ENCODE measurements around the gene CARD18.

Gene CARD18, protein sequence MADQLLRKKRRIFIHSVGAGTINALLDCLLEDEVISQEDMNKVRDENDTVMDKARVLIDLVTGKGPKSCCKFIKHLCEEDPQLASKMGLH

DNA sequence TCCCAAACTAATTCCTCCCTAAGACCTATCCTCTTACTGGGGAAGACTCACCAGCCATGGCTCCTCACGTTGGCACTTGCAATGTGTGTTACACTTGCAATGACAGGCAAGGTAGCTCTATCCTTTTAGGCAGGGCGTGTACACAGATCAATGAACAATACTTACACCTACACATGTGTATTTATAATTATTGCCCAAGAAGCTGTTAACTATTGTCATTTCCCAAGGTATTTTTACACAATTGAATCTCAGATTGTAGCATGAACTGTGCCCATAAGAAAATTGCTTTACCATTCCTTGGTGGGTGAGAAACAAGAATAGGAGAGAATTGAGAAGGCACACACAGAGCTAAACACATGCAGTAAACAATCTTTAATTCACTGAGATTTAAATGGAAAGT, at the start of gene CARD18:
TSS of gene CARD18 (minus strand) at position 101 of the 400 bp plus-strand sequence. CDS start at position 58, 43 bp downstream.
- no peak for DNase-seq

DNA sequence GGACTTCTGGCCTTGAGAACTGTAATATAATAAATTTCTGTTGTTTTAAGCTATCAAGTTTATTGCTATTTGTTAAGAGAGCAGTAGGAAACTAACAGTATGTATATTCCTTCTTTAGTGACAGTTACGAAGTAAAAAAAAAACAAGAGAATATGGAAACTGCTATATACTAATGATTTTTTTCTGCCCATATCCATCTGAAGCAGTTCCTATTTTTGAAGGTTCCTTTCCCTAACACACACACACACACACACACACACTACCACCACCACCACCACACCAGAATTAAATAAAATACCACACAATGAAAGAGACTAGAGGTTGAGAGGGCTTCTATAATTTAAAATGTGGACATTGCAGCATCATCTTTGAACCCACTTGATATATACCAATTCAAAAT, 44.4 kb upstream of the CARD18 start:
- no peak for DNase-seq

DNA sequence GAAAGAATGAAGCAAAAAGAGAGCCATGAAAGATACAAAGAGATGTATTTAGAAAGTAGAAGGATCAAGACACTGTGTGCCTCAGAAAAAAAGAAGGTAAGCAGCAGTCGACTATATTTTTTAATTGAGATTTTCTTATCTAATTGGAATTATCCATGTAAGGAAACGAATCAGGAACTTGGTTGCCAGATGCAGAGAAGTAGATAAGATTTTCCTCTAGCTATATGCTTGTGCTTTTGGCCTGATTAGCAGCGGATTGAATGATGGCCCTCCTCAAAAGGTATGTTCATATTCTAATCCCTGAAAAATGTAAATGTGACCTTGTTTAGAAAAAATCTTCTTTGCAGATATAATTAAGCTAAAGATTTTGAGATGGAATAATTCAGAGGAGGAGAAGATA, 43.9 kb upstream of the CARD18 start:
- no peak for DNase-seq

DNA sequence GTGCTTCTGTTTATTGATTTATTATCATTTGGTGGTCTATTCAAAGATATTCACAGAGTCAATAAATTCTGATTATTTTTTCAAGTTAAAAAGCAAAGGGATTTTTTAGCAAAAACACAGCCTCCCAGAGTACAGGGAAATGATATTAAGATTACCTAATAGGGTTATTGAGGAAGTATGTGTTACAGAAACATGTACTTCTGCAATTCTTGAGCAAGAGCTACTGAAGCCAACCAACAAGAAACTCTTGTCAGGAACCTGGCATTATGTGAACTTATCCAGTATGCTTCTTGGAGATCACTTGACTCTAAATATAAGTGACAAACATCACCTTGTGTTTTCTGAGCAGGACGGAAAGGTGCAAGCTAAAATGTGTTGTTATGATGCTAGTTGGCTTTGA, 42.0 kb upstream of the CARD18 start:
- DNase-seq = no peak

DNA sequence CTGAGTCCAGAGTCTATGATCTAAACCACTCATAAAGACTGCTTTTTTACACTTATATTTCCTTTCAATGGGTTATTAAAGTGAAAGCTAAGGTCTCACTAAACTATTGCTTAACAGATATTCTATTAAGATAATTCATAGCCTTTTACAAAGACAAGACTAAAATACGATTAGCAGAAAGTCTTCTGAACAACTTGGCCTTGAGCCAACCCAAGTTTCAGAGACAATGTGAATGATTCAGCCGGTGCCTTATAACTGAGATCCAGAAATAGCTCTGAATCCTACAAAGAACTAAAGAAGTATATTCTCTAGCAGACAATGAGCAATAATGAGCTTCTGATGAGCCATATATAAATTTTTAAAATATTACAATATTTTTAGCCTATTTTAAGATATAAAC, 41.5 kb upstream of the CARD18 start:
- no peak for DNase-seq

DNA sequence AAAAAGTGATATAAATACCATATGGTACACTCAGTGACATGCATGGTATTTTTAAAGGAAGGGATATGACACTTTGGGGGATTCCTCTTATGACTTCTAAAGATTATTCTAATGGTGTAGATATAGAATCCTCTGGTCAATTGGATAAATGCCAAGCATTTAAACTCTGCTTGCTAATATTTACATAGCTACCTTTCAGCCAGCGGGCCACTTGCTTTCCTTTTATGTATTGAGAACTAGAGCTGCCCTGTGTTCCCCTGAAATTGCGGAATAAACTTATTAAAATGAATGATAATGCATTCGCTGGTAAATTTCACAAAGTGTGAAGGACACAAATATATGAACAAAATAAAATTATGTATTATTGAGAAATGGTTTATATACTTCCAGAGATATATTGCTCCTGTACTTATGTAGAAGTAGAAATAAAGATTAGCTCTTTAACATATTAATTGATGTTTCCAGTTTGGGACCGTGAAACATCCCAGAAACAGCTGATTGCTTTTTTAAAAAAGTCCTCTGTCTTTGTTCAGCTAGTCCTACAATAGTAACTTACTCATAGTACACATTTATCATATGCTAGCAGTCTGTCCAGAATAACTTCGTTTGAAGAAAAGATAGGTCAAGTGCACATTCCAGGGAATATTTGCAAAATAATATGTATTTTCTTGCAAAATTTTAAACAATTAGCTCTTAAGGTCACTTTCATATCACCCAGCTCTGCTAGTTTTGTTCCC, 40.1 kb upstream of the CARD18 start:
- DNase-seq = no peak

DNA sequence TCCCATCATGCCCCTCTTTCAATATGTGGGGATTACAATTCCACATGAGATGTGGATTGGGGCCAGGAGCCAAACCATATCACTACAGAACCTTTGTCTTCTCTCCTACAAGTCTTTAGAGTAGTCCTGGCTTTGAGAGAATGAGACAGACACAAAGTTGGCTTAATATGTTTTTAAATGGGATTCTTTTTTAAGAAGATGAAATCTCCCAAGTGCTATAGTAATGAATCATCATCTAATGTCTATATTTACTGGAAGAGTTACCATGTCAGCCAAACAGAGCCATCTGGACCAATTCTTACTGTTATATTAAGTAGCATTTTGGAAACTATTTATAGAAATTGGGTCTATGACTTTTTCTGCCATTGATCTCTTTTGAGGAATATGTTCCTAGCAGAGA, 38.1 kb upstream of the CARD18 start:
- no peak for DNase-seq

DNA sequence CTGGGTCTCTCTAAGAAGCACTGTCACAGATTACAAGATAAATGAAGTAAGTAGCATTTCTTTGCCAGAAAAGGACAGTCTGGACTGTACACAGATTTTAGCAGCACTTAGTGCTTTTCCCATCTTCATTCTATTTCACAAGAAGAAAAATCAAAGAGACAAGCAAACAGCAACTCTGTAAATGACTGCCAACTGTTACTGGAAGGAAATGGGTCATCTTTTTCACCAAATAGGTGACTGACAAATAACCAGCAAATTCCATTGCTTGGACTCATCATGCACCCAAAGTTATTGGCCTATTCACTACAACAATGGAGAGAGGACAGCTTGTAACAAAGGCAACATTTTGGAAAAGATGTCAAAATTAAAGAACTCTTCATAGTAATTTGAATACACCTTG, 28.9 kb upstream of the CARD18 start:
- DNase-seq = no peak

DNA sequence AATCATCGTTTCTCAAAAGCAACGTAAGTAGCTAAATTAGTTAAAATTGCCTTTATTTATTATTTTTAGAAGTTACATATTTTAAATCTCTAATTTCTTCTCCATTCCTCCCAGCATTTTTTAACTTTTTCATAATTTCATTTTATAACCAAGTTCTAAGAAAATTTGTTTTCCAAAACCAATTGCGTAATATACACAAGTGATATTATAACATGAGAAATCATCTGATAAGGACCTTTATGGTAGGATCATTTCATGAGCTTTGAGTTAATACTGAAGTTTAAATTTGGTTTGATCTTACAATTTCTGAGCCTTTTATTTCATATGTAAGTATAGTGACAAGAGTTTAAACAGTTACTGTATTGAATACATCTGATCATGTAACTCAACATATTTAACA, 27.7 kb upstream of the CARD18 start:
- no peak for DNase-seq

DNA sequence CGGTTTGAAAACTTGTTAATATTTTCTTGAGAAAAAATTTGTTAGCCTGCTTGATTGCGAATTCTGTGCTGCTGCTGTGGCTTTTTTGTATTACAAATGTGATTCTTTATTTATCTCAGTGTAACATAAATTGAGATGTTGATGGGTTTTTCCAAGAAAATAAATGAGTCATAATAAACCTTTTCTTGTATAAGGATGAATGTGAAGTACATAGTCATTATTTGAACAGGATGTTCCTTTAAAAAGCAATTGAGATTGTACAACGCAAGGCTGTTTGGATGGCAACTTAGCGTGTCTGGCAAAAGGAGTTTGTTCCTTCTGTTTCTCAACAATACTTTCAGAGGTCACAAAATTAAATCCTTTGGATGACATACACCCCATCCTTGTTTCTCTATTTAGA, 24.6 kb upstream of the CARD18 start:
- DNase-seq = no peak

DNA sequence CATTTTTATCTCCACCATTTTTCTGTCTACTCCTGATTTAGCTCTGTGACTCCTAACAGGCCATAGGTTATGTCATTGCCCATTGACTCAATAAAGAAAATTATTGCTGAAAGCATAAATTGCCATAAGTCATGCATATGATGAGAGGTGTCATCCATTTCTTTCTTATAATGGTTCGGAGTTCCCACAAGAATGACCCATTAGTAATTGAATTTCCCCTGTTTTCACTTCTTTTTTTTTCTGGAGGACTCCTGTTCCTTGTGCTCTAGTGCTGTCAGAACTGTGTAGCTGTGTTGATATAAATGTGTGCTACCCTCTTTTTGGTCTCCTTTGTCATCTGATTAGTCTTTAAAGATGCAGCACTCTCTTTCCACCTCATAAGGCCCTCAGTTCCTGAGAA, 22.9 kb upstream of the CARD18 start:
- DNase-seq = no peak

DNA sequence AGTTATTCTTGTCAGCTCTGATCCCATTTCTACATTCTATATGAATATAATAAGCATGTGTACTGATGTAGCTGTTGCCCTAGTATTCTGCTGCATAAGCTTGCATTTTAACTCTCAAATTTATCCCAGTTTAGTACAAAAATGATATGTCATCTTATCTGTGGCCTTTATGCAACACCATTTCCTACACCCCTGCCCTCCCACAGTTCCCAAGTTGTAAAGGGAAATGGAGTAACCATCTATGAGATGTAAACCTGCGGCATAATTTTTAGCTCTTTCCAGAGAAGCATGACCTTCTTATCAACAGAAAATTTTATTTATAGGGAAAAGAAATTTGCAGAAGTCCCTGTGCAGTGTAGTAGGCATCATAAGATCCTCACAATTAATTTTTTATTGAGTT, 18.9 kb upstream of the CARD18 start:
- no peak for DNase-seq

DNA sequence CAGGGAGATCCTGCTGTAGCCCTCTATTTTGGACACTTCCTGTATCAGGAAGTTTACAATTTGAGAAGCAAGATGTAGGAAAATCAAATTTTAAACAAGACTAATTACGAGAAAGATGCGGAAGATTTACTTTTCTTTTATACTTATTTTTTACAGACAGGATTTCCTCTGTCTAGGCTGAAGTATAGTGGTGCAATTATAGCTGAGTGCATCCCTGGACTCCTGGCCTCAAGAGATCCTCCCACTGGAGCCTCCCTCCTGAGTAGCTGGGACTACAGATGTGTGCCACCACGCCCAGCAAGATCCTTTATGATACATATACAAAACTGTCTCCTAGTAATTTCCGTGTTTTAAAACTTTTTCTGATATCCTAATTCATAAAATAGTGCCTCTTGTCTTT, 17.2 kb upstream of the CARD18 start:
- no peak for DNase-seq

DNA sequence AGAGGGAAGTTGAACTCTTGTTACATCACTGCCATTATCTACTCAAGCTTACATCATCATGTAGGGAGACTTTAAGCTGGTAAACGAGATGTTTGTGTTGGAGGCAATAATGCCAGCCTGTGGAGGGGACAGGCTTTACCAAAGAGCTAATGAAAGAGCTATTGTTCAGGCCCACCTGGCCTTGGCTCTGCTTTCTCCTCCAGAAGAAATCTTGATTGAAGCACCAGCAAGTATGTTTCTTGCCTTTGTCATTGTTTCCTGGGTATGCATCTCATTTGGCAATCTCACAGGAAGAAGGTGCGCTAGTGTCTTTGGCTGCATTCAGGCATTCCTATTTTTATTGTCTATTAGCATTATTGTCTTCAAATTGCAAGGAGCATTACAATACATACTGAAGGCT, 16.7 kb upstream of the CARD18 start:
- DNase-seq = no peak

DNA sequence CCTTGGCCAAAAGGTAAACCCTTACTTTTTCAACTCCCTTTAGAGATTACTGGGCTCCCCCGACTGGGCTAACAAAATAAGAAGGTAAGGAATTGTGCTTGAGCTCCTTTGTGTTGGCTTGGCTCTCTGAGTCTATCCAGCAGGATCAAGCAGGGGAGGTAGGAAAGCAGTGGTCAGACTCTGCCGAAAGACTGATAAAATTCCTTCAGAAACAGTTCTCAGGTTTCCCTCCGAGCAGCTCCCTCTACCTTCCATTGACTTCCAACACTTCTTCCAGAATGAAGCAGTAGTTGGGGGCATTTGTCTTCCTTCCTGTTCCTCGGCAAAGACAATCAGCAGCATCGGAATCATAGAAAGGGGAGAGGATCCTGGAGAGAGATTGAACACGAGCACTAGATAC, 16.1 kb upstream of the CARD18 start:
- DNase-seq = no peak

DNA sequence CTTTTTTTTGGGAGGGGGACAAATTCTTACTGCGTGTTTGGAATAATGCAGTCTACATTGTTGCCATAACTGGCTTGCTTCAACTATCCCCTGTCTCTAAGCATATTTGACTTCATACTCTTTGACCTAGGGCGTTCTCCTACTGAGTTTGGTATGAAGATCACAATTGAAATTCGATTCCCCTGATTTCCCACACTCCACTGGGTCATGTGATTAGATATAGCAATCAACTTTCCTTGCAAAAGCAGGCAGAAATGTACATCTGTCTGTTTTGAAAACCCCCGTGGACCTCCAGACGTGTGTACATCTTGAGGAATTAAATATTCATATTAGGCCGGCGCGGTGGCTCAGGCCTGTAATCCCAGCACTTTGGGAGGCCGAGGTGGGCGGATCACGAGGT, 13.8 kb upstream of the CARD18 start:
- DNase-seq = no peak

DNA sequence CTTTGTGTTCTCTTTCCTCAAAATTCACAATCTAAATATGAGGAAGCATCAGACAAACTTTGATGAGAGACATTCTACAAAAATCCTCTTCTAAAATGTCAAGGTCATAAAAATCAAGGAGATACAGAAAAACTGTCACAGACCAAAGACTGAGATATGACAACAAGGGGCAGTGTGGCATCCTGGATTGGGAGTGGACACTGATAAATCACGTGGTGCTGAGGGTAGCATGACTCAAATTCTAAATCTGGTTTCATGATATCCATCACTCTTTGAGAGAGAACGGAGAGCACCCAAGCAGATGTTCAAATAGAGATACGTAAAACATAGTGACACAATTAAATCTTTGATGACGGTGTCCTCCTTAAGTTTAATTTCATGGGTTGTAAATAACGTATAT, 13.0 kb upstream of the CARD18 start:
- no peak for DNase-seq

DNA sequence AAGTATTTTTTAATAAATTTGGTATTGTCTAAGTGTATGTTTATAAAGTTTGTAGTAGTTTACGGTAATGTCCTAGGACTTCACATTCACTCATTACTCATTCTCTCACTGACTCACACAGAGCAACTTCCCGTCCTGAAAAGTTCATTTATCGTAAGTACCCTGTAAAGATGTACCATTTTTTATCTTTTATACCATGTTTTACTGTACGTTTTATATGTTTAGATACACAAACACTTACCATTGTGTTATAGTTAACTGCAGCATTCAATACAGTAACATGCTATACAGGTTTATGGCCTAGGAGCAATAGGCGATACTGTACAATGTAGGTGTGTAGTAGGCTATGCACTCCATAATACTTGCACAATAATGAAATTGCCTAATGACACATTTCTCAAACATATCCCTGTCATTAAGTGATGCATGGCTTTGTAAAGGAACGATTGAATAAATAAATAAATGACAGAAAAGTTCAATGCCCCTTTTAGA, 12.5 kb upstream of the CARD18 start:
- no peak for DNase-seq

DNA sequence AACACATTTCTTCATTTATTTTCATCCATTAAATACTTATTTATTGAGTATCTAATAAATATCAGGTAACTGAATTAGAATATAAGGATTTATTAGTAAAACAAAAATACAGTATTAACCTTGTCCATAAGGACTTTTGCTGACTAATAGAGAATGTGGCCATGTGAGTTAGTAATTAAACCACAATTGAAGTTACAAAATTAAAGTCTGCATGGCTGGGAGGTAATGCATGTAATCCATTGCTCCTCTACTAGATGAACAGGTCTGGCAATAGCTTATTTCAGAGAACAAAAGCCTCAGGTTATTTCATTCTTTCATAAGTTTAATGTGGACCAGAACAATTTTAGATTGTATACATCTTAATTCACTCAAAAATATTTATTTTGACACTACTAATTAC, 9.9 kb upstream of the CARD18 start:
- DNase-seq = no peak

DNA sequence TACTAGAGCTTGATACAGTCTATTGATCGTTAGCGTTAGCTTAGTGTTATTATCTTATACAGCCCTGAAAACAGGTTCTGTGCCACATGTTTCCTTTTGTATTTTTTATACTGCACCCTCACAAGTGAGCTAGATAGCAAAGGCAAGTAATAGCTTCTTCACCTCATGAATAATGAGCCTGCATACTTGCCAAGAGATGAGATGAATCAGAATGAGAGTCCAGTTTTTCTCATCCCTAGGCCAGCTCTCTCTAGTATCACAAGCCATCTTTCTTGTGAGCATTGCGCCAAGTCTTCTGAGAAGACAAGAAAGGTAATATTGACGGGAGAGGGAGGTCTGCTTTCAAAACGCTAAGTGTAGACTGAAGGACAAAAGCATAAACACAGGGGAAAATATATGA, 8.7 kb upstream of the CARD18 start:
- DNase-seq = no peak

DNA sequence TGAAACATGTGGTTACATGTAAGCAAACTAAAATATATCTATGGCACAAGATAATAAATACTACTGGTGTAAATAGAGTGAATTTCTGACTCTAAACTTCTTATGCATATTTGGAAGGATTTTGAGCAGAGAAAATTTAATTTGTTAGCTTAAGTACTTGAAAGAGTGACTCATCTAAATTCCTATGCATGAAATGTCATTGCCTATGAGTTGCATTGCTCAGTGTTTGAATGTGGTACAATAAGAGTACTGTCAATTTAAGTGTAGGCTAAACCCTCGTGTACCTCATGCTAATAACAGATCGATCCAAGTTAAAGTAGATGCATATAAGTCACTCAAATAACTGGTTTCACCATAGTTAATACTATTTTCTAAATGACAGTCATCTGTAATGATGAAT, 5.3 kb upstream of the CARD18 start:
- no peak for DNase-seq

DNA sequence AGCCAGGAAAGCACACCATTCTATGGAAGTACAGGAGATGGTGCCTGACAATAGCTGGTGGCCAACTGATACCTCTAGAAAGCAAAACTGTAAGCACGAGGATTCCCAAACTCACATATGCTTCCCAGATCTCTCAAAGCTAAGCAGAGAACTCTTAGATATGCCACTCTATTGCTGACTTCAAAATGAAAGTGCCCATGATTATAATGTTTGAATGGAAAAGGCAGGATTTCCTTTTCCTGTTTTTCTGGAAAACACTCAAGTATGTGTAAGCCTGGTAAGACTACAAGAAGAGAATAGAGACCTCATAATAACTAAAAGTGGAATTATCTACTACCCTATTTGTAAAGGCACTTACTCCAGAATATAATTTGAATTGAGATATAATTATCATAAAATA, 2.6 kb upstream of the CARD18 start:
- no peak for DNase-seq

DNA sequence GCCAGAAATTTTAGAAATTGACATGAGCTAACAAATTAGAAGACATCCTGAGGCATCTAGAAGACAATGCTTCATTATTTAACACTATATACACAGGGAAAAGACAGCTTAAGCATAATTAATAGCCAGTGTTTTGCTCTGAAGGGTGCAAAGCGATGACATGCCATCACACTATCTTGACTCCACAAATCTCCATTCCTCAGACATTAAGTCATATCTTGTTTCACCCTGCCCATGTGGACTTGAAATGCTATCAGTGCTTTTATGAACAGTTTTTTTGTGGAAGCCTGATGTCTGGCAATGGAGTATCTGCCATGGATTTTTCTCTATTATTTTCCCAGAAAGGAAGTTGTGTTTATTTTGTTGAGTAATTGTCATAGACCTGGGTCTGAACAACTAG, 2.3 kb downstream of the CARD18 start:
- no peak for DNase-seq

DNA sequence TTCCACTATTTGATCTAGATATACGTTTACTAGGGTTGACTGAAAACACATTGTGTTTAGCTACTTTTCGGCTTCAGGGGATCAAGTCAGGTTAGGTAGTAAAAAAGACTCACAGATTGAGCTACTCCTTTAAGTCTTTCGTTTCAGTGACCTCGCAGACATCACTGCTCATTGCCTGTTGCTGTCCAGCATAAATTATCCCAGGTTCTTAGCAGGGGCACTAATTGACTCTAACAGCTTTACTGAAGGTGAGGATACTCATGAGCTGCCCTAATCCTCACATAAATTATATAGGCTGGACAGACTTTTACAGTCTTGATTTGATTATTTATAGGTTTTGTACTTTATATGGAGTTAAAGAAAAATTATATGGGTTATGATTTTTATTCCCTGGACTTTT, 3.7 kb downstream of the CARD18 start:
- no peak for DNase-seq

Data from NCI-H1694 (cell line).